ENCODE results near the gene RNASEH2A.

Gene RNASEH2A

GRCh38 chr19:12792853-12793289 lies 13.5 kb upstream of the RNASEH2A start:
- Histone ChIP-seq H3K4me3 (ENCODE audit: control insufficient read depth in 1 of 7, extremely low read depth in 1 of 7, insufficient read depth in 4 of 7, low read depth in 2 of 7, low read length in 6 of 7) (peak overlapping the region; percentile 72 to 99 (median 96)), H3K9me3 (ENCODE audit: control extremely low read depth in 1 of 5, control insufficient read depth in 4 of 5, insufficient read depth in 2 of 5, low read depth in 1 of 5, low read length in 4 of 5) (no peaks in the 10 kb centered on the region), H3K4me1 (ENCODE audit: control extremely low read depth in 1 of 4, control insufficient read depth in 4 of 4, insufficient read depth in 4 of 4, low read length in 3 of 4) (peaks cover 8 to 58% (median 47%) of the 10 kb centered on the region in 4 experiments), H3K27ac (ENCODE audit: insufficient read depth in 1 of 2, low read depth in 1 of 2, low read length in 2 of 2, poor library complexity in 1 of 2, severe bottlenecking in 2 of 2) (peak overlapping the region; percentile 94 to 96), H3K36me3 (ENCODE audit: control insufficient read depth in 4 of 4, insufficient read depth in 4 of 4, low read length in 3 of 4) (no peaks in the 10 kb centered on the region), H3K27me3 (replicated peaks in 2 of 5; ENCODE audit: control insufficient read depth in 4 of 5, insufficient read depth in 5 of 5, low read length in 4 of 5) (no peaks in the 10 kb centered on the region)
- ChIA-PET CTCF (interaction anchor here (1.2 to 15.3 kb wide), 3 partner anchors 11 to 55 kb away, joined by 3 to 612 read pairs (median 4); partner anchors contain the start of gene HOOK2), POLR2A (interaction anchor here (0.5 to 12.0 kb wide), 16 partner anchors 9 to 495 kb away, joined by 3 to 198 read pairs (median 6); partner anchors contain the start of genes CALR, DHPS, GET3 and HOOK2)
- WGBS (ENCODE audit: insufficient coverage) = 0% methylated on average over 6 of the region's 22 CpGs
- DNase-seq = no peak

GRCh38 chr19:12793290-12794195 lies 12.8 kb upstream of the RNASEH2A start:
- Histone ChIP-seq H3K4me1 (ENCODE audit: control extremely low read depth in 1 of 4, control insufficient read depth in 4 of 4, insufficient read depth in 4 of 4, low read length in 3 of 4) (peaks cover 4 to 51% (median 40%) of the 10 kb centered on the region in 4 experiments), H3K27ac (ENCODE audit: insufficient read depth in 1 of 2, low read depth in 1 of 2, low read length in 2 of 2, poor library complexity in 1 of 2, severe bottlenecking in 2 of 2) (peak overlapping the region; percentile 94 to 96), H3K27me3 (replicated peaks in 2 of 5; ENCODE audit: control insufficient read depth in 4 of 5, insufficient read depth in 5 of 5, low read length in 4 of 5) (no peaks in the 10 kb centered on the region), H3K9me3 (ENCODE audit: control extremely low read depth in 1 of 5, control insufficient read depth in 4 of 5, insufficient read depth in 2 of 5, low read depth in 1 of 5, low read length in 4 of 5) (no peaks in the 10 kb centered on the region), H3K36me3 (ENCODE audit: control insufficient read depth in 4 of 4, insufficient read depth in 4 of 4, low read length in 3 of 4) (peaks cover 0 to under 1% (median 0%) of the 10 kb centered on the region in 4 experiments), H3K4me3 (ENCODE audit: control insufficient read depth in 1 of 7, extremely low read depth in 1 of 7, insufficient read depth in 4 of 7, low read depth in 2 of 7, low read length in 6 of 7) (peak overlapping the region; percentile 41 to 99 (median 93))
- CTCF ChIA-PET = interaction anchor here (1.2 to 15.3 kb wide), 4 partner anchors 10 to 78 kb away, joined by 3 to 612 read pairs (median 22); partner anchors contain the start of gene HOOK2
- under 1% methylated on average over 61 of the region's 81 CpGs for WGBS (ENCODE audit: insufficient coverage)
- POLR2A ChIA-PET = interaction anchor here (0.5 to 12.0 kb wide), 18 partner anchors 8 to 1287 kb away, joined by 3 to 198 read pairs (median 6); partner anchors contain the start of genes CALR, DHPS, GET3 and HOOK2
- DNase-seq = peak; percentile 93 to 98 (median 97)

GRCh38 chr19:12794196-12794941 lies 12.0 kb upstream of the RNASEH2A start:
- WGBS (ENCODE audit: insufficient coverage) = 98% methylated on average over 5 of the region's 7 CpGs
- peaks cover 4 to 43% (median 32%) of the 10 kb centered on the region in 4 experiments for H3K4me1 ChIP-seq (ENCODE audit: control extremely low read depth in 1 of 4, control insufficient read depth in 4 of 4, insufficient read depth in 4 of 4, low read length in 3 of 4)
- DNase-seq = no peak

GRCh38 chr19:12794971-12795381 lies 11.4 kb upstream of the RNASEH2A start:
- no peak overlapping the region for H3K4me3 ChIP-seq (ENCODE audit: control insufficient read depth in 1 of 7, extremely low read depth in 1 of 7, insufficient read depth in 4 of 7, low read depth in 2 of 7, low read length in 6 of 7)
- peaks cover 0 to 12% (median 4%) of the 10 kb centered on the region in 4 experiments for H3K36me3 ChIP-seq (ENCODE audit: control insufficient read depth in 4 of 4, insufficient read depth in 4 of 4, low read length in 3 of 4)
- H3K27me3 ChIP-seq (replicated peaks in 2 of 5; ENCODE audit: control insufficient read depth in 4 of 5, insufficient read depth in 5 of 5, low read length in 4 of 5) = no peaks in the 10 kb centered on the region
- no peaks in the 10 kb centered on the region for H3K9me3 ChIP-seq (ENCODE audit: control extremely low read depth in 1 of 5, control insufficient read depth in 4 of 5, insufficient read depth in 2 of 5, low read depth in 1 of 5, low read length in 4 of 5)
- ChIA-PET POLR2A (interaction anchor here (0.7 to 12.0 kb wide), 2 partner anchors 19 to 299 kb away, joined by 3 to 198 read pairs; partner anchors contain the start of gene HOOK2), CTCF (interaction anchor here (0.6 to 15.3 kb wide), 9 partner anchors 26 to 121 kb away, joined by 3 to 612 read pairs (median 6); partner anchors contain the start of gene HOOK2)
- no peak overlapping the region for H3K27ac ChIP-seq (ENCODE audit: insufficient read depth in 1 of 2, low read depth in 1 of 2, low read length in 2 of 2, poor library complexity in 1 of 2, severe bottlenecking in 2 of 2)
- DNase-seq = no peak
- WGBS (ENCODE audit: insufficient coverage) = 95% methylated on average over 9 of the region's 9 CpGs
- peaks cover 4 to 41% (median 32%) of the 10 kb centered on the region in 4 experiments for H3K4me1 ChIP-seq (ENCODE audit: control extremely low read depth in 1 of 4, control insufficient read depth in 4 of 4, insufficient read depth in 4 of 4, low read length in 3 of 4)

More at GRCh38 chr19:12794196-12794941, 12.0 kb upstream of the RNASEH2A start:
- Histone ChIP-seq H3K27me3 (replicated peaks in 2 of 5; ENCODE audit: control insufficient read depth in 4 of 5, insufficient read depth in 5 of 5, low read length in 4 of 5) (no peaks in the 10 kb centered on the region), H3K9me3 (ENCODE audit: control extremely low read depth in 1 of 5, control insufficient read depth in 4 of 5, insufficient read depth in 2 of 5, low read depth in 1 of 5, low read length in 4 of 5) (no peaks in the 10 kb centered on the region), H3K27ac (ENCODE audit: insufficient read depth in 1 of 2, low read depth in 1 of 2, low read length in 2 of 2, poor library complexity in 1 of 2, severe bottlenecking in 2 of 2) (peak overlapping the region; percentile 94 to 96), H3K36me3 (ENCODE audit: control insufficient read depth in 4 of 4, insufficient read depth in 4 of 4, low read length in 3 of 4) (peaks cover 0 to 6% (median under 1%) of the 10 kb centered on the region in 4 experiments), H3K4me3 (ENCODE audit: control insufficient read depth in 1 of 7, extremely low read depth in 1 of 7, insufficient read depth in 4 of 7, low read depth in 2 of 7, low read length in 6 of 7) (peak overlapping the region; percentile 28 to 99 (median 93))
- ChIA-PET CTCF (interaction anchor here (0.6 to 15.3 kb wide), 6 partner anchors 25 to 78 kb away, joined by 3 to 612 read pairs (median 10); partner anchors contain the start of gene HOOK2), POLR2A (interaction anchor here (0.7 to 12.0 kb wide), 8 partner anchors 7 to 1286 kb away, joined by 3 to 198 read pairs (median 8); partner anchors contain the start of genes HOOK2, PRDX2, RNASEH2A and THSD8)

GRCh38 chr19:12796146-12797071 lies 10.0 kb upstream of the RNASEH2A start:
- WGBS (ENCODE audit: insufficient coverage) = 26% methylated on average over 10 of the region's 18 CpGs
- no peaks in the 10 kb centered on the region for H3K27me3 ChIP-seq (replicated peaks in 2 of 5; ENCODE audit: control insufficient read depth in 4 of 5, insufficient read depth in 5 of 5, low read length in 4 of 5)
- peak overlapping the region in 4 of 7 experiments; percentile 3 to 40 (median 26) for H3K4me3 ChIP-seq (ENCODE audit: control insufficient read depth in 1 of 7, extremely low read depth in 1 of 7, insufficient read depth in 4 of 7, low read depth in 2 of 7, low read length in 6 of 7)
- ChIA-PET CTCF (interaction anchor here (0.9 to 15.3 kb wide), 17 partner anchors 8 to 123 kb away, joined by 3 to 612 read pairs (median 5); partner anchors contain the start of genes GET3, HOOK2 and TRIR), POLR2A (interaction anchor here (1.2 to 12.0 kb wide), 3 partner anchors 13 to 30 kb away, joined by 3 to 198 read pairs (median 6); partner anchors contain the start of gene HOOK2)
- H3K27ac ChIP-seq (ENCODE audit: insufficient read depth in 1 of 2, low read depth in 1 of 2, low read length in 2 of 2, poor library complexity in 1 of 2, severe bottlenecking in 2 of 2) = peak overlapping the region in 1 of 2 experiments; percentile 54
- DNase-seq = peak; percentile 76 to 88 (median 85)
- H3K9me3 ChIP-seq (ENCODE audit: control extremely low read depth in 1 of 5, control insufficient read depth in 4 of 5, insufficient read depth in 2 of 5, low read depth in 1 of 5, low read length in 4 of 5) = no peaks in the 10 kb centered on the region
- H3K4me1 ChIP-seq (ENCODE audit: control extremely low read depth in 1 of 4, control insufficient read depth in 4 of 4, insufficient read depth in 4 of 4, low read length in 3 of 4) = peaks cover 2 to 37% (median 34%) of the 10 kb centered on the region in 4 experiments
- peaks cover 0 to 13% (median 6%) of the 10 kb centered on the region in 4 experiments for H3K36me3 ChIP-seq (ENCODE audit: control insufficient read depth in 4 of 4, insufficient read depth in 4 of 4, low read length in 3 of 4)
